IPS-20b (cell line): ENCODE data around the gene CHMP2A.
"Not testable (repeated sequence)": the region's sequence is repeated elsewhere in the genome, so short reads cannot be mapped to it uniquely, and the experiment has no call there.

Source experiments
- H3K27ac ChIP-seq: one replicate; pipeline ENCODE4 v1.5.1; 2013; ENCODE audit warnings: low read length
- H3K27me3 ChIP-seq: 2 replicates; pipeline ENCODE4 v1.6.1; 2013; ENCODE audit warnings: mild to moderate bottlenecking, low read length, inconsistent platforms; ENCODE audit not compliant: insufficient read depth
- H3K36me3 ChIP-seq: 2 replicates; pipeline ENCODE4 v1.6.1; 2013; ENCODE audit warnings: low read depth, mild to moderate bottlenecking, inconsistent platforms, low read length, moderate library complexity; ENCODE audit not compliant: insufficient read depth
- H3K4me1 ChIP-seq: 2 replicates; pipeline ENCODE4 v1.6.1; 2013; ENCODE audit warnings: mild to moderate bottlenecking, control low read depth, inconsistent platforms, low read length, moderate library complexity; ENCODE audit not compliant: insufficient read depth
- H3K4me3 ChIP-seq: 2 replicates; pipeline ENCODE4 v1.5.1; 2013; ENCODE audit warnings: mild to moderate bottlenecking, low read length, inconsistent platforms
- H3K9ac ChIP-seq: 2 replicates; pipeline ENCODE4 v1.6.1; 2013; ENCODE audit warnings: low read depth, mild to moderate bottlenecking, inconsistent platforms, low read length, moderate library complexity
- H3K9me3 ChIP-seq: 2 replicates; pipeline ENCODE4 v1.6.1; 2013; ENCODE audit warnings: mild to moderate bottlenecking, low read depth, low read length, inconsistent platforms; ENCODE audit not compliant: insufficient read depth

The CHMP2A gene

GRCh38 chr19:58554494-58555368 is at the start of gene CHMP2A:
Gene CHMP2A (minus strand): TSS chr19:58555105. CDS start chr19:58554212, 893 bp downstream.
- Histone ChIP-seq H3K27ac (peak within 1 kb of the TSS; percentile 89), H3K9me3 (no peaks in the 10 kb centered on the region), H3K27me3 (no peaks in the 10 kb centered on the region), H3K36me3 (peaks cover 46% of the 10 kb centered on the region), H3K4me1 (peaks cover 11% of the 10 kb centered on the region), H3K9ac (peak within 1 kb of the TSS; percentile 93), H3K4me3 (peak within 1 kb of the TSS; percentile 89)

GRCh38 chr19:58586133-58586765 is 31.3 kb upstream of the CHMP2A start:
- Histone ChIP-seq H3K9ac (no peak overlapping the region), H3K27ac (no peak overlapping the region), H3K36me3 (peaks cover 13% of the 10 kb centered on the region; the same call in 1 of the 2 replicates)

GRCh38 chr19:58585442-58586132 is 30.7 kb upstream of the CHMP2A start:
- H3K9me3 ChIP-seq = no peaks in the 10 kb centered on the region
- 0 out of 2 replicates have a peak, but pooled peaks cover 2% of the 10 kb centered on the region for H3K4me1 ChIP-seq
- H3K27ac ChIP-seq = no peak overlapping the region
- H3K9ac ChIP-seq = no peak overlapping the region
- H3K4me3 ChIP-seq = no peak overlapping the region
- no peaks in the 10 kb centered on the region for H3K27me3 ChIP-seq
- H3K36me3 ChIP-seq = peaks cover 13% of the 10 kb centered on the region; the same call in 1 of the 2 replicates

More at GRCh38 chr19:58586133-58586765, 31.3 kb upstream of the CHMP2A start:
- H3K4me1 ChIP-seq = no peaks in the 10 kb centered on the region
- H3K27me3 ChIP-seq = no peaks in the 10 kb centered on the region
- H3K9me3 ChIP-seq = no peaks in the 10 kb centered on the region
- no peak overlapping the region for H3K4me3 ChIP-seq

- Histone ChIP-seq H3K27ac (no peak overlapping the region), H3K36me3 (peaks cover 13% of the 10 kb centered on the region; the same call in 1 of the 2 replicates), H3K4me1 (0 out of 2 replicates have a peak, but pooled peaks cover 2% of the 10 kb centered on the region), H3K9me3 (no peaks in the 10 kb centered on the region), H3K4me3 (no peak overlapping the region), H3K9ac (no peak overlapping the region), H3K27me3 (no peaks in the 10 kb centered on the region)
Observed at GRCh38 chr19:58584498-58585441, 29.9 kb upstream of the CHMP2A start.

GRCh38 chr19:58582985-58583384 is 28.1 kb upstream of the CHMP2A start:
- H3K27me3 ChIP-seq = no peaks in the 10 kb centered on the region
- H3K4me3 ChIP-seq = no peak overlapping the region
- H3K9ac ChIP-seq = no peak overlapping the region
- H3K36me3 ChIP-seq = peaks cover 13% of the 10 kb centered on the region; the same call in 1 of the 2 replicates
- H3K4me1 ChIP-seq = 0 out of 2 replicates have a peak, but pooled peaks cover 2% of the 10 kb centered on the region
- H3K27ac ChIP-seq = no peak overlapping the region
- no peaks in the 10 kb centered on the region for H3K9me3 ChIP-seq

- no peak overlapping the region for H3K27ac ChIP-seq
- no peaks in the 10 kb centered on the region for H3K27me3 ChIP-seq
- H3K4me1 ChIP-seq = 0 out of 2 replicates have a peak, but pooled peaks cover 2% of the 10 kb centered on the region
- peak overlapping the region; percentile 43; the same call in 1 of the 2 replicates for H3K9ac ChIP-seq
- H3K36me3 ChIP-seq = peaks cover 13% of the 10 kb centered on the region; the same call in 1 of the 2 replicates
- no peak overlapping the region for H3K4me3 ChIP-seq
- H3K9me3 ChIP-seq = no peaks in the 10 kb centered on the region
Observed at GRCh38 chr19:58581227-58582141, 26.6 kb upstream of the CHMP2A start.

GRCh38 chr19:58579473-58580142 is 24.7 kb upstream of the CHMP2A start:
- peaks cover 13% of the 10 kb centered on the region; the same call in 1 of the 2 replicates for H3K36me3 ChIP-seq
- 0 out of 2 replicates have a peak, but pooled peaks cover 2% of the 10 kb centered on the region for H3K4me1 ChIP-seq
- H3K4me3 ChIP-seq = no peak overlapping the region
- H3K9me3 ChIP-seq = no peaks in the 10 kb centered on the region
- H3K27me3 ChIP-seq = no peaks in the 10 kb centered on the region
- H3K9ac ChIP-seq = no peak overlapping the region
- H3K27ac ChIP-seq = no peak overlapping the region

GRCh38 chr19:58578012-58578925 is 23.4 kb upstream of the CHMP2A start:
- no peak overlapping the region for H3K27ac ChIP-seq
- H3K9ac ChIP-seq = no peak overlapping the region
- H3K27me3 ChIP-seq = no peaks in the 10 kb centered on the region
- no peaks in the 10 kb centered on the region for H3K9me3 ChIP-seq
- no peak overlapping the region for H3K4me3 ChIP-seq
- 0 out of 2 replicates have a peak, but pooled peaks cover 2% of the 10 kb centered on the region for H3K4me1 ChIP-seq
- H3K36me3 ChIP-seq = peaks cover 7% of the 10 kb centered on the region; the same call in 1 of the 2 replicates

GRCh38 chr19:58577581-58577980 is 22.7 kb upstream of the CHMP2A start:
- H3K27ac ChIP-seq, H3K36me3 ChIP-seq, H3K4me3 ChIP-seq, H3K9me3 ChIP-seq, H3K9ac ChIP-seq, H3K27me3 ChIP-seq, H3K4me1 ChIP-seq: not testable (repeated sequence)
